HG03521 (cell line): ENCODE measurements around the gene CYTH1.
"Not testable (repeated sequence)": the region's sequence is repeated elsewhere in the genome, so short reads cannot be mapped to it uniquely, and the experiment has no call there.

Experiments used
- ATAC-seq: cut with Tn5 transposase; IDR thresholded peaks from one replicate; pipeline ENCODE4 v1.9.1; 2021; ENCODE audit warnings: mild to moderate bottlenecking, moderate library complexity; ENCODE audit not compliant: unreplicated experiment

Gene CYTH1

GRCh38 chr17:78765821-78766220 is 16.3 kb downstream of the CYTH1 start:
- ATAC-seq, result no peak

GRCh38 chr17:78764871-78765270 is 17.2 kb downstream of the CYTH1 start:
- ATAC-seq, result no peak

- ATAC-seq, result no peak
These were observed 18.5 kb downstream of the CYTH1 start for GRCh38 chr17:78763561-78763960.

GRCh38 chr17:78761789-78762406 is 20.2 kb downstream of the CYTH1 start:
- ATAC-seq, result no peak

- ATAC-seq, result no peak
These were observed 22.1 kb downstream of the CYTH1 start for GRCh38 chr17:78759969-78760352.

GRCh38 chr17:78759203-78759968 is 22.7 kb downstream of the CYTH1 start:
- peak; percentile 69 for ATAC-seq

GRCh38 chr17:78753316-78754250 is 28.5 kb downstream of the CYTH1 start:
- no peak for ATAC-seq

GRCh38 chr17:78751447-78752161 is 30.5 kb downstream of the CYTH1 start:
- no peak for ATAC-seq

- ATAC-seq, result not testable (repeated sequence)
These were observed 31.1 kb downstream of the CYTH1 start for GRCh38 chr17:78751000-78751399.

- ATAC-seq, result no peak
These were observed 33.2 kb downstream of the CYTH1 start for GRCh38 chr17:78748730-78749317.

GRCh38 chr17:78748048-78748729 is 33.9 kb downstream of the CYTH1 start:
- no peak for ATAC-seq

- no peak for ATAC-seq
These were observed 34.6 kb downstream of the CYTH1 start for GRCh38 chr17:78747488-78747887.

GRCh38 chr17:78746949-78747269 is 35.2 kb downstream of the CYTH1 start:
- no peak for ATAC-seq

- ATAC-seq, result no peak
These were observed 35.7 kb downstream of the CYTH1 start for GRCh38 chr17:78746263-78746948.

- no peak for ATAC-seq
These were observed 36.5 kb downstream of the CYTH1 start for GRCh38 chr17:78745407-78746088.

GRCh38 chr17:78742901-78743300 is 39.2 kb downstream of the CYTH1 start:
- no peak for ATAC-seq

- no peak for ATAC-seq
These were observed 40.3 kb downstream of the CYTH1 start for GRCh38 chr17:78741644-78742284.

- ATAC-seq, result no peak
These were observed 42.6 kb downstream of the CYTH1 start for GRCh38 chr17:78739331-78739931.
